ENCODE measurements around the gene ECE1. TPM values are rescaled to one million over a fixed set of nuclear protein-coding genes. Genes with fewer than 3 reads are reported as not detected.

ECE1 gene
- total and polyA plus RNA-seq, 9 of the 15 experiments (the other 6 are each of a cell fraction or from before 2014, with no cell fraction given): 0.56 to 34.8 (median 11.0) TPM

DNA sequence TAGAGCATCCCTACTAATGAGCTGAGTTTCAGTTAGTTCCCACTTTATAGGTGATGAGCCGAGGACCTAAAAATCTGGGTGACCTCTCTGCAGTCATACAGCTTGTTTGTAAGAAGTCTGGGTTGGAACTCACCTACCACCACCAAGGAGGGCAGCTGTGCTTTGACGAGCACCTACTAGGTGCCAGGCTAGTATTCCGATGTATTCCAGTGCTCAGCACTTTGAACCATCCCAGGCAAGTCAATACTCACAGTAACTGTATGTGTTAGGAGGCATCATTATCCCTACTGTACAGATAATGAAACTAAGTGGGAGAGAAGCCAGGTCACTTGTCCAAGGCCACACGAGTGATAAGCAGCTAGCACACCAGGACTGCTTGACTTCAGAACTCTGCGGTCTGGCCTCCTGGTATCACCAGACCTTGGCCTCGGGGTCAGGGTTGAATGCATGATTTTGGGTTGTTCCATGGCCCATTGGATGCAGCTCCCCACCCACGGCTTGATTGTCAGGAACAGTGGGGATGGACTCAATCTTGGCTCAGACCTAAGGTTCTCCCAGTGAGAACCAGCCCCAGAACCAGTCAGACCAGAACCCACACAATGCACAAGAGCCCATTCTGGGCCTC lies 20.7 kb downstream of the ECE1 start:
- H3K4me1 ChIP-seq (replicated peaks in 1 of 2; ENCODE audit: control insufficient read depth in 2 of 2, insufficient read depth in 2 of 2, low read length in 2 of 2): peaks cover 26 to 32% of the 10 kb centered on the region in 2 experiments; a peak in 4 of 5 replicates
- H3K9ac ChIP-seq (ENCODE audit: insufficient read depth in 1 of 2, low read depth in 2 of 2, low read length in 2 of 2): no peak overlapping the region; a peak in 1 of 4 replicates
- no TSS peak for BruUV-seq (replicated peaks)
- no peaks in the 10 kb centered on the region for H3K9me1 ChIP-seq (ENCODE audit: control insufficient read depth, insufficient read depth, low read length)
- H3K9me3 ChIP-seq (replicated peaks; ENCODE audit: control insufficient read depth, insufficient read depth, low read depth, low read length): no peaks in the 10 kb centered on the region; the same call in 1 of the 2 replicates
- in situ Hi-C loops (cut with MboI) (no loop called here), intact Hi-C loops (cut with micrococcal nuclease) (no loop called here)
- no peak overlapping the region for H3K4me3 ChIP-seq
- H3K27ac ChIP-seq (ENCODE audit: extremely low read depth, low read depth, low read length): no peak overlapping the region
- H3K36me3 ChIP-seq (ENCODE audit: control insufficient read depth, insufficient read depth, low read length): peaks cover 3% of the 10 kb centered on the region; the same call in 1 of the 3 replicates
- CTCF ChIA-PET (ENCODE audit: low intra/inter-chr PET ratio): interaction anchor here (0.5 to 2.4 kb wide), 2 partner anchors 14 to 36 kb away, joined by 4 to 8 read pairs; no protein-coding TSS in a partner anchor
- peak; percentile 67 for ATAC-seq
- H3K27me3 ChIP-seq (ENCODE audit: control insufficient read depth in 2 of 2, insufficient read depth in 2 of 2, low read length in 2 of 2): no peaks in the 10 kb centered on the region
- POLR2A ChIA-PET: interaction anchor here (0.6 to 4.3 kb wide), 12 partner anchors 11 to 99 kb away, joined by 3 to 20 read pairs (median 4); no protein-coding TSS in a partner anchor
- H2AFZ ChIP-seq (ENCODE audit: low read depth, low read length): no peak overlapping the region
- 34% methylated on average over 7 of the region's 7 CpGs for WGBS (ENCODE audit: insufficient coverage, low coverage, missing lambda C conversion rate)
- no peaks in the 10 kb centered on the region for H3K79me2 ChIP-seq (ENCODE audit: control insufficient read depth, insufficient read depth, low read length)
- H3K4me2 ChIP-seq (ENCODE audit: insufficient read depth, low read length): peak overlapping the region; percentile 41
- peaks cover 14% of the 10 kb centered on the region for H4K20me1 ChIP-seq (replicated peaks; ENCODE audit: control insufficient read depth, insufficient read depth, low read length)
- FAIRE-seq: peak; percentile 77
- peak; percentile 38 to 82 (median 59) for DNase-seq (ENCODE audit: extremely low read depth in 1 of 4, low spot score in 3 of 4)
- TF ChIP-seq HDAC1 (IDR thresholded peaks at IDR 0.05) (peak in 1 of 2 experiments; percentile 26; a peak in 1 of 4 replicates), KLF16 (IDR thresholded peaks at IDR 0.05) (peak; percentile 45; the same call in 1 of the 2 replicates), RAD51 (IDR thresholded peaks at IDR 0.05; ENCODE audit: borderline replicate concordance, low read depth) (no peak), HDAC8 (tag; IDR thresholded peaks at IDR 0.05) (peak; percentile 40; the same call in 1 of the 2 replicates), RCOR1 (IDR thresholded peaks at IDR 0.05; ENCODE audit: borderline replicate concordance in 1 of 2, low read depth in 2 of 2, low read length in 2 of 2) (peak; percentile 9 to 91; a peak in 2 of 4 replicates), ARID1B (IDR thresholded peaks at IDR 0.05) (peak; percentile 58), HDAC6 (IDR thresholded peaks at IDR 0.05; ENCODE audit: low read depth, low read length) (no peak), TAL1 (IDR thresholded peaks at IDR 0.05) (peak; percentile 40; the same call in 1 of the 2 replicates), ZFP36 (IDR thresholded peaks at IDR 0.05; ENCODE audit: low read depth, low read length, partially characterized antibody) (no peak), BRD4 (IDR thresholded peaks at IDR 0.05) (no peak), CREM (IDR thresholded peaks at IDR 0.05; ENCODE audit: low read depth) (0 out of 2 replicates have a peak, but pooled peaks have one; percentile 21), FOXK1 (CRISPR knock-in tag; IDR thresholded peaks at IDR 0.05; ENCODE audit: borderline replicate concordance) (no peak), RBM39 (optimal IDR thresholded peaks at IDR 0.05; ENCODE audit: low read depth, low read length) (no peak), ZBED1 (IDR thresholded peaks at IDR 0.05) (no peak; the same call in 1 of the 2 replicates)
- TF ChIP-seq, protein P1, sequence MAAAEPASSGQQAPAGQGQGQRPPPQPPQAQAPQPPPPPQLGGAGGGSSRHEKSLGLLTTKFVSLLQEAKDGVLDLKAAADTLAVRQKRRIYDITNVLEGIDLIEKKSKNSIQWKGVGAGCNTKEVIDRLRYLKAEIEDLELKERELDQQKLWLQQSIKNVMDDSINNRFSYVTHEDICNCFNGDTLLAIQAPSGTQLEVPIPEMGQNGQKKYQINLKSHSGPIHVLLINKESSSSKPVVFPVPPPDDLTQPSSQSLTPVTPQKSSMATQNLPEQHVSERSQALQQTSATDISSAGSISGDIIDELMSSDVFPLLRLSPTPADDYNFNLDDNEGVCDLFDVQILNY (CRISPR knock-in tag; IDR thresholded peaks at IDR 0.05): 0 out of 2 replicates have a peak, but pooled peaks have one; percentile 21
- TF ChIP-seq, protein P2, sequence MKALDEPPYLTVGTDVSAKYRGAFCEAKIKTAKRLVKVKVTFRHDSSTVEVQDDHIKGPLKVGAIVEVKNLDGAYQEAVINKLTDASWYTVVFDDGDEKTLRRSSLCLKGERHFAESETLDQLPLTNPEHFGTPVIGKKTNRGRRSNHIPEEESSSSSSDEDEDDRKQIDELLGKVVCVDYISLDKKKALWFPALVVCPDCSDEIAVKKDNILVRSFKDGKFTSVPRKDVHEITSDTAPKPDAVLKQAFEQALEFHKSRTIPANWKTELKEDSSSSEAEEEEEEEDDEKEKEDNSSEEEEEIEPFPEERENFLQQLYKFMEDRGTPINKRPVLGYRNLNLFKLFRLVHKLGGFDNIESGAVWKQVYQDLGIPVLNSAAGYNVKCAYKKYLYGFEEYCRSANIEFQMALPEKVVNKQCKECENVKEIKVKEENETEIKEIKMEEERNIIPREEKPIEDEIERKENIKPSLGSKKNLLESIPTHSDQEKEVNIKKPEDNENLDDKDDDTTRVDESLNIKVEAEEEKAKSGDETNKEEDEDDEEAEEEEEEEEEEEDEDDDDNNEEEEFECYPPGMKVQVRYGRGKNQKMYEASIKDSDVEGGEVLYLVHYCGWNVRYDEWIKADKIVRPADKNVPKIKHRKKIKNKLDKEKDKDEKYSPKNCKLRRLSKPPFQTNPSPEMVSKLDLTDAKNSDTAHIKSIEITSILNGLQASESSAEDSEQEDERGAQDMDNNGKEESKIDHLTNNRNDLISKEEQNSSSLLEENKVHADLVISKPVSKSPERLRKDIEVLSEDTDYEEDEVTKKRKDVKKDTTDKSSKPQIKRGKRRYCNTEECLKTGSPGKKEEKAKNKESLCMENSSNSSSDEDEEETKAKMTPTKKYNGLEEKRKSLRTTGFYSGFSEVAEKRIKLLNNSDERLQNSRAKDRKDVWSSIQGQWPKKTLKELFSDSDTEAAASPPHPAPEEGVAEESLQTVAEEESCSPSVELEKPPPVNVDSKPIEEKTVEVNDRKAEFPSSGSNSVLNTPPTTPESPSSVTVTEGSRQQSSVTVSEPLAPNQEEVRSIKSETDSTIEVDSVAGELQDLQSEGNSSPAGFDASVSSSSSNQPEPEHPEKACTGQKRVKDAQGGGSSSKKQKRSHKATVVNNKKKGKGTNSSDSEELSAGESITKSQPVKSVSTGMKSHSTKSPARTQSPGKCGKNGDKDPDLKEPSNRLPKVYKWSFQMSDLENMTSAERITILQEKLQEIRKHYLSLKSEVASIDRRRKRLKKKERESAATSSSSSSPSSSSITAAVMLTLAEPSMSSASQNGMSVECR (CRISPR knock-in tag; IDR thresholded peaks at IDR 0.05): 0 out of 2 replicates have a peak, but pooled peaks have one; percentile 15
- TF ChIP-seq, protein P3, sequence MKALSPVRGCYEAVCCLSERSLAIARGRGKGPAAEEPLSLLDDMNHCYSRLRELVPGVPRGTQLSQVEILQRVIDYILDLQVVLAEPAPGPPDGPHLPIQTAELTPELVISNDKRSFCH (CRISPR knock-in tag; IDR thresholded peaks at IDR 0.05): no peak
- TF ChIP-seq, protein P3 (tag; IDR thresholded peaks at IDR 0.05): peak; percentile 61; the same call in 1 of the 2 replicates
